ENCODE results near the gene UPK1B.

DNA sequence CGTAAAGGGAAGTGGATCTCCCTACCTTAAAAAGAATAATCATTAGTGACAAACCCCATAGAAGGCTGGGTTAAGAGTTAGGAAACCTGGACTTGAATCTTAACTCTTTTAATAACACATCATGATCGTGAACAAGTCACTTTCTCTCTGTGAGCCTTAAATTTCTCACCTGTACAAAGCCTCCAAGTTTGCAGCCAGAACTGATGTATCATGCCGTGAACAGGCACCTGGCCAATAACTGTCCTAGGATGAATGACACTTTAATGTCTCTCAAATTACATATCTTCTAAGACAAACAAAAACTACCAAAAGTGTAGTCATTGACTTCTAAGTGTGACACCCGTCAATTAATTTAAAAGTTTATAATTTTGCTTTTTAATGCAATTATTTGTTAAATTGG lies 3.9 kb downstream of the UPK1B start:
- TF ChIP-seq, protein P1, sequence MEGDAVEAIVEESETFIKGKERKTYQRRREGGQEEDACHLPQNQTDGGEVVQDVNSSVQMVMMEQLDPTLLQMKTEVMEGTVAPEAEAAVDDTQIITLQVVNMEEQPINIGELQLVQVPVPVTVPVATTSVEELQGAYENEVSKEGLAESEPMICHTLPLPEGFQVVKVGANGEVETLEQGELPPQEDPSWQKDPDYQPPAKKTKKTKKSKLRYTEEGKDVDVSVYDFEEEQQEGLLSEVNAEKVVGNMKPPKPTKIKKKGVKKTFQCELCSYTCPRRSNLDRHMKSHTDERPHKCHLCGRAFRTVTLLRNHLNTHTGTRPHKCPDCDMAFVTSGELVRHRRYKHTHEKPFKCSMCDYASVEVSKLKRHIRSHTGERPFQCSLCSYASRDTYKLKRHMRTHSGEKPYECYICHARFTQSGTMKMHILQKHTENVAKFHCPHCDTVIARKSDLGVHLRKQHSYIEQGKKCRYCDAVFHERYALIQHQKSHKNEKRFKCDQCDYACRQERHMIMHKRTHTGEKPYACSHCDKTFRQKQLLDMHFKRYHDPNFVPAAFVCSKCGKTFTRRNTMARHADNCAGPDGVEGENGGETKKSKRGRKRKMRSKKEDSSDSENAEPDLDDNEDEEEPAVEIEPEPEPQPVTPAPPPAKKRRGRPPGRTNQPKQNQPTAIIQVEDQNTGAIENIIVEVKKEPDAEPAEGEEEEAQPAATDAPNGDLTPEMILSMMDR (IDR thresholded peaks at IDR 0.05): no peak
- TF ChIP-seq ZFX (IDR thresholded peaks at IDR 0.05; ENCODE audit: borderline replicate concordance): no peak
